NCI-H82 treated with DMSO at 0.1 percent for 48 hours (cell line): Measurements from ENCODE around the gene BEAN1.

Source experiments
- DNase-seq: peaks from one replicate; lab custom pipeline; 2025; ENCODE audit not compliant: unreplicated experiment; lab: John Stamatoyannopoulos, UW

The BEAN1 gene

DNA sequence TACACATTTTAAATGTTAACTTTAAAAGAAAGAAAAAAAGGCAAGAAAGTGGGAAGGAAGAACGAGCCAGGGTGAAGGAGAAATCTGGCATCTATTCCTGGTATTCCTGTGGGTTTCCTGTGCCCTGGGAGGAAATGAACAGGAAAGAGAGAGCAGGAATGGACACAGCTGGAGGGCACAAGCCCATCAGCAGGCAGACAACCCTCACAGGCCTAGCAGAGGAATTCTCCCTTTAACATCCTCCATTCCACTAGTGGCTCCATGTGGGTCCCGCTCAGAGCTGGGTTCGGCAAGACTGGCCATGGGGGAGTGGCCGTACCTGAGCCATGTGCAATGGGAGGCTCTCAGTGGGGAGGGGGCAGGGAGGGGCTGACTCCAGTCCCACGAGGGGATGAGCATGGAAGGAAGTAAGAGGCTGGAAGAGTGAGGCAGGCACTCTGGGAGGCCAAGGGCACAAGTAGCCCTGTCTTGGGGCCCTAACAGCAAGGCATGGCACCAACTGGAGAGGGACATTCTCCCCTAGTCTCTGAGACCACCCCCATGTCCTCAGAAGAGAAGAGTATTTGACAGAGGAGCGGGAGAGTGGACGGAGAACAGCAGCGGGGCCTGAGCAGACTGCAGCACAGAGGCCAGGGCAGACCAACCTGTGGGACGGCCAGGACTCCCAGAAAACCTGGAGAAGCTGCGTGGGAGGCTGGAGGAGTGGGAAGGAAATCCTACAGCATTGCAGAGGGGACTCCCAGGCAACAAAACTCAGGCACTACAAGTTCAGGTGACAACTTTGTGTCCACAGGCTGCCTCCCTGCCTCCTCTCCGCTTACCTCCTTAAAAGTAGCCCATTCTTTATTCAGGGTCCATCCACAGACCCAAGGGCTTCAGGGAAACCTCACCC, 92.6 kb downstream of the BEAN1 start:
- no peak for DNase-seq

DNA sequence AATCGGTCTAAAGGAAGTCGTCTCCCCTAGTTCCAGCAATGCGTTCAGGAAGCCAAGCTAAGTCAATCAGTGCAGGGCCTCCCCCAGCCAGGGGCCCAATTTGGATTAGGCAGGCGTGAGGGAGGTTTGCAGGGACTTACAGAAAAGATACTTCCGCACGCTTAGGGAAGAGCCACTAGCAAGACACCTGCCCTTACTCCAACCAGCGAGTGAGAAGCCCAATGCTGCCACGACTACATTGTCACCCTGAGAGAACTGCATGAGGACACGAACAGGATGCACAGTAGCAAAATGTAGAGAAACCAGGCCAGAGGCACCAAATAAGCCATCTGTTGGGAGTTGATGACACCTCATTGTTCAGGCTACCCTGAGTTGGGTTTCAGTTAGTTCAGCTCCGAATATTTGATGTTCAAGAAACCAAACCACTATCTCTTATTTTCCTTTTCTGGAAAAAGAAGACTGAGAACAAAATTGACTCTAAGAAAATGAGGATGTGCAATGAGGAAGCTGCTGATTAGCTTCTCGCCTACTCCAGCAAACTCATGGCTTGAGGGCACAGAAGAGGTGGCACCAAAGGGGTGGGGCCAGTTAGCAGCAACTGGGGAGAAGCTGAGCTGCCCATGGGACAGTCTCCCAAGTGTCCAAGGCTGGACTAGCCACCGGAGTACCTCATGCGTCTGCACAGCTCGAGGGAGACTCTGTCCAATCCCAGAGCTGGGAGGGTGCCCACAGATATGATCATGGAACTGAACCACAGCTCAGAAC, 93.5 kb downstream of the BEAN1 start:
- no peak for DNase-seq

DNA sequence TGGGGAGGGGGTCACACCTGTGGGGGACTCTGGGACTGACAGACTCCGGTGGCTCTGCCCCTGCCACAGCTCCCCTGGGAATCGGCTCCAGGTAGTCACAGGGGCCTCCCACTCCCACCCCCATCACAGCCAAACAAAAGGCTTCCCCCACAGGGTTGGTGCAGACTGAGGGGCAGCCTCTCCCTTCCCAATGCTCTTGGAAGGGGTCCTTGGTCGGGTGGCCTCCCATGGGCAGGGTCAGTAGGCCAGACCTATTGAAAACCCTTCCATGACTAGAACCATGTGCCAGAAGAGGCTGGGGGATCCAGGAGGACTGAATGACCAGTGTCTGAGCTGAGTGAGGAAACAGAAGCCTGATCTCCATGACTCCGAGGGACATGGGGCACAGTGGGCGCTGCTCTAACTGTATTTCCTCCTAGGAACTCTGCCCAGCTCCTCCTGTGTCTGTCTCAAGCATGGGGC, 94.2 kb downstream of the BEAN1 start:
- no peak for DNase-seq

DNA sequence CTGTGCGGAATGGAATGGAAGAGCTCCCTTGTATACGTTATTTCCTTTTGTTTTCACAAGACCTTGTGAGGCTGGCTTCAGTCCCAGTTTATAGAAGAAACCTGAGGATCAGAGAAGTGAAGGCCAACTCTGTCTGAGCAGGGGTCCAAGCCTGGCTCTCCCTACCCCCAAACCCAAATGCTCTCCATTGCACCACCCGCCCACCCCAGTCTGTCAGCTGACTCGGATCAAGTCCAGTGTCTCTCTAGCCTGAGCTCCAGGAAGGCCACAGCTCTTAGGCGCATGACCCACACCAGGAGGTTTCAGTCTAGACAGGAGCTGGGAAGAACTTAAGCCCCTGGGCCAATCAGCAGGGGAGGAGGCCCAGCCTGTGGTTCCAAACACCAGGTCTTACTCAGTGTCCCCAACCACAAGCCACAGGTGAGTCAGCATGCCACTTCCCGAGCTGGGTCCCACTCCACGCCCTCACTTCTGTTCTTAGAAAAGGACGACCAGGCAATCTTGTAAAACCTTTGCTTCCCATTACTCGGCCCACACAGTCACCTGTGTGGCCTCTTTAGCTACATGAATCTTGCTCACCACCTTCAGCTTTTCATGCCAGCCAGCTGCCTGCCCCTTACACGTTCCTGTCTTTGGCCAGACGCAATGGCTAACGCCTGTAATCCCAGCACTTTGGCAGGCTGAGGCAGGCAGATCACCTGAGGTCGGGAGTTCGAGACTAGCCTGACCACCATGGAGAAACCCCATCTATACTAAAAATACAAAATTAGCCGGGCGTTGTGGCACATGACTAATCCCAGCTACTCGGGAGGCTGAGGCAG, 95.1 kb downstream of the BEAN1 start:
- DNase-seq: no peak

DNA sequence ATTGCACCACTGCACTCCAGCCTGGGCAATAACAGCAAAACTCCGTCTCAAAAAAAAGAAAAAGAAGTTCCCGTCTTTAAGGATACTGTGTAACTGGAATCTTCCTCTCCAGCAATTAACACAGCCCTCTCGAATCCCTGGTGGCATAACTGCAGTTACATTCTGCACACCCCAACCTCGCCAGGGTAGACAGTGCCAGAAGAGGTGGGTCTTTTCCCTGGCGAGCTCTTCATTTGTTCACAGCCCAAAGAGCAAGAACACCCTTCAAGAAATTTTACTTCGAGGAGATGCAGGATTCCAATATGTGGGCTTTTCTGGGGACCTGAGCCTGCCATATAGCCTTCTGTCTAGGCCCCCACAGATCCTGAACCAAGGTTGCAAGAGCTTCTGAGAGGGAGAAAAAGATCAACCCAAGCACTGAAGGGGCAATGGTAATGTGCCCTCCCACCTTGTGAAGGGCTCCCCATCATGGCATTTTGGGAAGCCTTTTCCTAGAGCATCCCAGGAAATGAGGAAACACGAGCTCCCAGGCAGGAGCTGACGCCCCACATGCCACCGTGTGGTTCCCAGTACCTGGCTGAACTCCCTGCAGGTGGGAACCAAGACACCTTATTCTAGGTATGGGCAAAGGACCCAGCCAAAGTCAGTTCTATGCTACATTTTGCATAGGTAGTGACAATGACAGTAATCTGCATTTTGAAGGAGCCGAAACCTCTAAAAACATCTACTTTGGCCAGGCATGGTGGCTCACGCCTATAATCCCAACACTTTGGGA, 95.9 kb downstream of the BEAN1 start:
- no peak for DNase-seq

DNA sequence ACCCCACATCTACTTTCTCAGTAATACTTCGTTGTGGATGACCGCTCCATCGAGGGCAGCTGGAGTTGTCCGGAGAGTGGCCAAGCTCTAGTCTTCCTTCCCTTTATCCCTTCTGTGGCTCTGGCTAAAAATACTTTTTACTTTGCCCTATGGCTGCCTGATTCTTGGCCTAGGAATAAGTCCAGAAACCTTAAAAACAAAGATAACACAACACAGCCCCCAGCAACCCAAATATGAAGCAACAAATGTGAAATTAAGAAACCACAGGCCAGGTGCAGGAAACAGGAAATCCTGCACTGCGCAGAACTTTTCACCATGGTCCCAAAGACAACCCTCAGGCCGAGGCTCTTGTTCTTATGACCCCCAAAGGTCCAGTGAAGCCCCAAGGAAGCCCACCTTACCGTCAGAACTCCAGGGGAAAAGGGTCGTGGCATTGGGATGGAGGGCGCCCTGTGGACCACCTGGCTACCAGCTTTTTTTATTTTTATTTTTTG, 96.8 kb downstream of the BEAN1 start:
- no peak for DNase-seq

DNA sequence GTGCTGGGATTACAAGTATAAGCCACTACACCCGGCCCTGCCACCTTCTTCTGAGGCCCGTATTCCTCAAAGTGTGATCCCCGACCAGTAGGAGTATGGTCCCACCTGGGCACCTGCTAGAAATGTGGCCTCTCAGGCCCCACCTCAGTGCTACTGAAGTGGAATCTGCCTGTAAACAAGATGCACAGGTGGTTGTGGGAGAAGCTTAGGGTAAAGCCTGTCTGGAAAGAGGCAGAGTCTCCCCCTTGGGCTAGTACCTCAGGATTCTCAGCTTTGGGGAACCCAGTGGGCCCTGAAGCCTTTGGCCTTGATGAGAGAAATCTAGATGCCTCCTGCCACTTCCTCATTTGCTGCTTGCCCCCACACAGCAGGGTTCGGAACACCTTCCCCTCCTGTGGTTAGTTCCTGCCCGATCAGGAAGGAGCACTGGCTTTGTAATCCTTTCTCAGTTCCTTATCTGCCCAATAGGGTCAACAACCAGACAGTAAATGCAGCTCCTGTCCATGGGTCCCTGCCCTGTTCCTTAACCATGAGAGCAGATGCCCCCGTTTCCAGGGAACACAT, 97.6 kb downstream of the BEAN1 start:
- no peak for DNase-seq

DNA sequence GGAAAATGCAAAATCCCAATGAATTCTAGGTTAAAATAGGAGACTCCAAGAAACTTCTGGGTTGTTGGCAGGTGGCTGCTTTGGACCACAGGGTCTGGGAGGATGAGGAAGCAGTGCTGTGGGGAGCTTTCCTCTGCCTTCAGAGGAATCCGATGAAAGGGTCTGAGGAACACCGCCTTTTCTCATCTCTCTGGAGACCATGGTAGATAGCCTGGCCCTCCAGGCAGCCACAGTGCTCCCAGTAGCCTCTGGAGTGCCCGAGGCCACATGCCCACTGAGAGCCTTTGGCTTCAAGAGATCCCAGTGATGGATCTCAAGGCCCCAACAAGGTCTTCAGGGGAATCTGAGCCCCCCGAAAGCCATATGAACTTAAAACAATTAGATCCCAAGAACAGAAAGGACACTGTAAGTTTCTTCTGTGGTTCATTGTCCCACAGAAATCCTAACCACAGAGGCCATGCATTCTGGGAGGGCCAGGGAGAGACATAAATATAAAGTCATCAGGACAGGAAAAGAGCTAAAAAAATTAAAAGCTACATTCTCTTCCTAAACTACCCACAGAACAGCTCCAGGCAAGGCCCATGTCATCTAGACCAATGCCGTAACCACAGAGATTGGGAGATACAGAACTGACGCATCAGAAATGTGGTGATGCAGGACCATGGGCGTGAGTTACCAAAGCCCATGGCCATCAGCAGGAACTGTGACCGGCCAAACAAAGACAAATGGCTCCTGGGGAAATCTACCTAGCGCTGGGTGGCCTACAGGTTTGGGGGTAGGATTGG, 98.5 kb downstream of the BEAN1 start:
- DNase-seq: no peak

DNA sequence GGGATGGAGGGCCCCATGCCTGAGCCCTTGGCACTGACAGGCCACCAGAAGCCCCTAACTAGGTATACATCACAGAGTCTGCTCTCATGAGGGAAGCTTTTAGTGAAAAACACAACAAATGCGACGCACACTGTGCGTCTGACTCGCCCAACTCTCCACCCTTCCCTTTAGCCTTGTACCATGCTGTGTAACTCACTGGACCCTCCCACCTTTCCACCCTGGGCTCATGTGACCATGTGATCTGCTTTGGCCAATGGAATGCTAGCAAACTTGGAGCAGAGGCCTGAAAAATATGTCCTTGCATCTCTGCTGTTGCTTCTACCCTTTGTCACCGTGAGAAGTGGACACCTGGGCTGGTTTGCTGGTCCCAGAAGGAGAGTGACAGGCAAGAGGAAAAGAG, 101.2 kb downstream of the BEAN1 start:
- no peak for DNase-seq

DNA sequence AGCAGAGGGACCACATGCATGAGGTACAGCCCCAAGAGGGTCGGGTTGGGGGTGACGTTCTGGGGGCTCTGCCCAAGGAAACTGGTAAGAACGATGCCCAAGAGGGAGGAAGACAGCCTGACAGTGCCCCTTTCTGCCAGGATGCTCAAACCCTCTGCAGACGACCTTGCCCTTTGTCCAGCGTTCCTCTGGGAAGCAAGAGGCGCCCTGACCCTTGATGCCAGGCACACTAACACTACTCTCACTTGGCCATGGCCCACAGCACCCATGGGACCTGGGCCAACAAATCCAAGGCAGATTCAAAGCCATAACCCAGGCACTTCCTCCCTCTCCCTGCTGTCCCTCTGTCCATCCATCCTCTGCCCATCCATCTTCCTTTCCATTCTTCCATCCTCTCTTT, 102.4 kb downstream of the BEAN1 start:
- no peak for DNase-seq
